ENCODE results near the gene HS6ST3. TPM values are rescaled to one million over a fixed set of nuclear protein-coding genes. Genes with fewer than 3 reads are reported as not detected.

HS6ST3 gene
- total RNA-seq, 1 experiment from 2014 or later, result 0.11 TPM

DNA sequence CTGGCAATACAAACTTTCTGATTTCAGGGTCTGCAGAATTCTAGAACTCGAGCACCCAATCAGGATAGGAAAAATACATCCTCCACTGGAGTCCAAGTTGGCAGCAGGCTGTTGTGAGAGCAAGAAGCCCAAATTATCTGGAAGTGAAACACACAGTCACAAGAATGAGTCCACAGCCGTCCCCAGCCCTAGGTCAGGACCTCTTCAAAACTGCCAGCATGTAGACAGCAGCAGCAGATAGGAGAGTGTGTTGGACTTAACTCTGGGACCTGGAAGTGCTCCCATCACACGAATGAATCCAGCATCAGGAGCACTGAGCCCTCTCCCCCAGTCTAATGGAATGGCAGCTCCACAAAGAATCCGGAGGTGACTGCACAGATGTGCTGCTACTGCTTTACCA, 483.7 kb downstream of the HS6ST3 start:
- Histone ChIP-seq H3K9ac (ENCODE audit: low read length) (no peak overlapping the region), H3K4me2 (ENCODE audit: low read length) (no peak overlapping the region), H3F3A (ENCODE audit: low read length, unreplicated experiment) (no peaks in the 10 kb centered on the region), H4K20me1 (ENCODE audit: low read length) (no peaks in the 10 kb centered on the region), H3K4me1 (ENCODE audit: insufficient read depth, low read length) (no peaks in the 10 kb centered on the region), H3K36me3 (ENCODE audit: low read depth, low read length) (no peaks in the 10 kb centered on the region), H3K9me3 (ENCODE audit: low read length) (no peaks in the 10 kb centered on the region), H3K27ac (ENCODE audit: low read length) (no peak overlapping the region), H3K4me3 (ENCODE audit: low read length) (no peak overlapping the region), H3K27me3 (ENCODE audit: low read length) (no peaks in the 10 kb centered on the region), H2AFZ (ENCODE audit: low read length) (no peak overlapping the region), H3K79me2 (ENCODE audit: low read length) (no peaks in the 10 kb centered on the region), H3K9me2 (replicated peaks; ENCODE audit: low read length) (no peaks in the 10 kb centered on the region)
- POLR2A ChIA-PET (ENCODE audit: unreplicated experiment), result no interaction called here
- no TSS peak for BruUV-seq (replicated peaks)
- DNase-seq (no peak), ATAC-seq (no peak)
- CTCF ChIA-PET, result no interaction called here
- TF ChIP-seq EZH2phosphoT487 (IDR thresholded peaks at IDR 0.05; ENCODE audit: borderline replicate concordance, low read length) (no peak), EZH2 (IDR thresholded peaks at IDR 0.05; ENCODE audit: low read length, unreplicated experiment) (no peak), CTCF (conservative IDR thresholded peaks at IDR 0.05; ENCODE audit: low read depth, low read length) (no peak)
- intact Hi-C loops (cut with micrococcal nuclease), result no loop called here

DNA sequence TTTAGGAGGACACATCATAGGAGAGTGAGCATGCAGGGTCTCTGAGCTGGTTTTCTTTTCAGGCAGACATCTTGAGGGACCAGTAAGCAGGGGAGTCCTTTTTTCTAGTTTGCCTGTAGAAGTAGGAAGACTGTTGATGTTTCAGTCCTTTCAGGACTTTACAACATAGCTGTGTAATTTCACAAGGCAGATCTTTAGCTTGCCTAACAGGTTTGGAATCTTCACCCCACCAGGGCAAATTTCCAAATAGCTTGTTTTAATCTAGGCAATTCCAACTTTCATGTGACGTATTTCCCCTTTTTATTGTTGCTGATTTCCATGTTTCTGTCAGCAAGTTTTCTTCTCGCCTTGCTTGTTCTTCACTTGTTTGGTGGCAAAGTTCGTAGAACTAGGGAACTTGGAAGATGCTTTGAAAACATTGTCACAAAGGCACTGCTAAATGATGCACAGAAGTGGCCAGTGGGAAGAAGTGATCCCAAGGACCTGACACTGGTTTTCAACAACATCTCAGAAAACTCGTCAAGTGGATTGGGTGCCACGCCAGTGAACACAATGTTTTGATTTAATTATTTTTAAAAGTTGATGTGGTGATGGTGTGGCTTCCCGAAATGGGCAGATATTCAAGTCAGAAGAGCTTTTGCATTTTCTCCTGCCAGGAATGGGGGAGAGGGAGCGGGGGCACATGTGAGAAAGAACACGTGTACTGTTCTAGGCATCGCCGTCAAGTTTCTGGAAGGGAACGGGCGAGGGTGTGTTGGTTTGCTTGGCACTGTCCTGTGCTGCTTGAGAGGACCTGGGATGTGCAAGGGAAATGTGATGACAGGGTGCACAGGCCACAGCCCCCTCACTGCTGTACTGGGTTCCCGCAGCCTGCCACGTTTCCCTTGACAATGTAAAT, 485.8 kb downstream of the HS6ST3 start:
- no peak overlapping the region for H3K9ac ChIP-seq (ENCODE audit: low read length)
- no peaks in the 10 kb centered on the region for H3K9me3 ChIP-seq (ENCODE audit: low read length)
- H3K4me3 ChIP-seq (ENCODE audit: low read length), result no peak overlapping the region
- intact Hi-C loops (cut with micrococcal nuclease), result no loop called here
- TF ChIP-seq EZH2 (IDR thresholded peaks at IDR 0.05; ENCODE audit: low read length, unreplicated experiment) (no peak), EZH2phosphoT487 (IDR thresholded peaks at IDR 0.05; ENCODE audit: borderline replicate concordance, low read length) (no peak), CTCF (conservative IDR thresholded peaks at IDR 0.05; ENCODE audit: low read depth, low read length) (no peak)
- no peak overlapping the region for H2AFZ ChIP-seq (ENCODE audit: low read length)
- H3K4me2 ChIP-seq (ENCODE audit: low read length), result no peak overlapping the region
- ChIA-PET POLR2A (ENCODE audit: unreplicated experiment) (no interaction called here), CTCF (no interaction called here)
- ATAC-seq, result no peak
- H3K9me2 ChIP-seq (replicated peaks; ENCODE audit: low read length), result no peaks in the 10 kb centered on the region
- H3K4me1 ChIP-seq (ENCODE audit: insufficient read depth, low read length), result no peaks in the 10 kb centered on the region
- H4K20me1 ChIP-seq (ENCODE audit: low read length), result no peaks in the 10 kb centered on the region
- no peak overlapping the region for H3K27ac ChIP-seq (ENCODE audit: low read length)
- no peaks in the 10 kb centered on the region for H3K79me2 ChIP-seq (ENCODE audit: low read length)
- BruUV-seq (replicated peaks), result no TSS peak
- H3F3A ChIP-seq (ENCODE audit: low read length, unreplicated experiment), result no peaks in the 10 kb centered on the region
- no peak for DNase-seq
- H3K36me3 ChIP-seq (ENCODE audit: low read depth, low read length), result no peaks in the 10 kb centered on the region
- no peaks in the 10 kb centered on the region for H3K27me3 ChIP-seq (ENCODE audit: low read length)

DNA sequence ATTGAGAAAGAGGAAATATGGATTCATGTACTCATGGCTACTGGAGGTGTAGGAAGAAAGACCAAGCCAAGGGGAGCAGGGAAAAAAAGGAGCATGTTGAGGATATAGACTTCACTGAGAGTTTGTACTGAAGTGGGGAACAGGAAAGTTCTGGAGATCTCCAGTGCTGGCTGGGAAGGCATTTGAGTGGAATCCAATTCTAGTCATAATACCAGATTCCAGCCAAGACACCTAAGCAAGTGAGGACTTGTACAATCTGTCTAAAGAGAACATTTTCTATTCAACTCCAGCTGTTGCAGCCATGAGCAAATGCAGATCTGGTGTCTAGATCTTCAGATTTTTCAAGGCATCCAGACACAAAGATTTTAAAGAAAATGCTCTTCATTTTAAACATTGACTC, 491.8 kb downstream of the HS6ST3 start:
- Histone ChIP-seq H3K4me3 (ENCODE audit: low read length) (no peak overlapping the region), H3K9ac (ENCODE audit: low read length) (no peak overlapping the region), H4K20me1 (ENCODE audit: low read length) (no peaks in the 10 kb centered on the region), H3K9me3 (ENCODE audit: low read length) (no peaks in the 10 kb centered on the region), H3K79me2 (ENCODE audit: low read length) (no peaks in the 10 kb centered on the region), H3K4me1 (ENCODE audit: insufficient read depth, low read length) (no peaks in the 10 kb centered on the region), H3K36me3 (ENCODE audit: low read depth, low read length) (no peaks in the 10 kb centered on the region), H3K27ac (ENCODE audit: low read length) (no peak overlapping the region), H3K4me2 (ENCODE audit: low read length) (no peak overlapping the region), H3K27me3 (ENCODE audit: low read length) (no peaks in the 10 kb centered on the region), H3K9me2 (replicated peaks; ENCODE audit: low read length) (no peaks in the 10 kb centered on the region), H3F3A (ENCODE audit: low read length, unreplicated experiment) (no peaks in the 10 kb centered on the region), H2AFZ (ENCODE audit: low read length) (no peak overlapping the region)
- no TSS peak for BruUV-seq (replicated peaks)
- DNase-seq (no peak), ATAC-seq (no peak)
- intact Hi-C loops (cut with micrococcal nuclease), result no loop called here
- POLR2A ChIA-PET (ENCODE audit: unreplicated experiment), result interaction anchor here (0.7 kb wide), 1 partner anchor 84 kb away, joined by 3 read pairs; no protein-coding TSS in a partner anchor
- TF ChIP-seq EZH2 (IDR thresholded peaks at IDR 0.05; ENCODE audit: low read length, unreplicated experiment), result no peak
- no peak for TF ChIP-seq EZH2phosphoT487 (IDR thresholded peaks at IDR 0.05; ENCODE audit: borderline replicate concordance, low read length)
- TF ChIP-seq CTCF (conservative IDR thresholded peaks at IDR 0.05; ENCODE audit: low read depth, low read length), result no peak
- CTCF ChIA-PET, result no interaction called here

All from PC-3 (cell line).